ENCODE data around the gene INPP1.

INPP1 gene

DNA sequence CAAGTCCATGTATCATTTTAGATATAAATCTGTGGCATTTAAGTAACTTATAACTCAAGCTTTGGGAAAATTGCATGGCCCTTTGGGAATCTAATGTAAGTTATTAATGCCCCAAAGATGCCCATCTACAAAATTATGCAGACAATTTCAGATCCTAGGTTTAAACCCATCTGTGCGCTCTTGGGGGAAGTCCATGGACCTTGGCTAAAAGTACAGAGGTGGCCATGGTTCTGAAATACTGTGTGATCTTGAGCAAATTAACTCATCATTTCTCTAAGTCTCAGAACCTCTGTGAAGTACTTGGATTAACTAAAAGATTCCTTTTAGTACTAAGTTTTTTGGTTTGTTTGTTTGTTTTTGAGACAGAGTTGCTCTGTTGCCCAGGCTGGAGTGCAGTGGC lies 19.5 kb downstream of the INPP1 start:
- no peak for DNase-seq (ENCODE audit: low read depth)

DNA sequence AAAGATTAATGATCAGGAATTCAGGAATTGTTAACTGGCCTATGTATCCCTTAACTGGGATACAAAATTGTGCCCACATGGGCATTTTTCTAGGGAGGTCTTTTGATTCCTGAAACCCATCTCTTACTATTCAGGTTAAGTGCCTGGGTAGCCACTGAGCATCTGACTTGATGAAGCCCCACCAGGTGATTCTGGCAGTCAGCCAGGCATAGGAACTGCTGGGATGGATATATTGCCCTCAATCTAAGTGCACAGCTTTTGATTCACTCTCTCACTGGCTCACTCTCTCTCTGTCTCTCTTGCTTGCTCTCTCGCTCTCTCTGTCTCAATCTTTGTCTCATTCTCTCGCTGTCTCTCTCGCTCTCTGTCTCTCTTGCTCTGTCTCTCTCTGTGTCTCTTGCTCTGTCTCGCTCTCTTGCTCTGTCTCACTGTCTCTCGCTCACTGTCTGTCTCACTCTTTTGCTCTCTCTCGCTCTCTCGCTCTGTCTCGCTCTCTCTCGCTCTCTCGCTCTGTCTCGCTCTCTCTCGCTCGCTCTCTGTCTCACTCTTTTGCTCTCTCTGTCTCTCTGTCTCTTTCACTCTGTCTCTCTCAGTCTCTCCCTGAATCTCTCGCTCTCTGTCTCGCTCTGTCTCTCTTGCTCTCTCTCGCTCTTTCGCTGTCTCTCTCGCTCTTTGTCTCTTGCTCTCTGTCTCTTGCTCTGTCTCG lies 22.3 kb downstream of the INPP1 start:
- no peak for DNase-seq (ENCODE audit: low read depth)

DNA sequence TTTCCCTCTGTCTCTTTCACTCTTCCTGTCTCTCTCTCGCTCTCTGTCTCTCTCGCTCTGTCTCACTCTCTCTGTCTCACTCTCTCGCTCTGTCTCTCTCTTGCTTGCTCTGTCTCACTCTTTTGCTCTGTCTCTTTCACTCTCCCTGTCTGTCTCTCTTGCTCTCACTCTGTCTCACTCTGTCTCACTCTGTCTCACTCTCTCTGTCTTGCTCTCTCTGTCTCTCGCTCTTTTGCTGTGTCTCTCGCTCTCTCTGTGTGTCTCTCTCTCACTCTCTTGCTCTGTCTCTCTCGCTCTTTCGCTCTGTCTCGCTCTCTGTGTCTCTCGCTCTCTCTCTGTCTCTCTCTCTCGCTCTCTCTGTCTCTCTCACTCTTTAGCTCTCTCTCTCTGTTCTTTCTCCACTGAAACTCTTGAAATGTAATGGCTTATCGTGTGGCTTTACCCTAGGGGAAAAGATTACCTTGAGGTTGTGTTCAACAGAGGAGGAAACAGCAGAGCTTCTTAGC lies 22.9 kb downstream of the INPP1 start:
- no peak for DNase-seq (ENCODE audit: low read depth)

DNA sequence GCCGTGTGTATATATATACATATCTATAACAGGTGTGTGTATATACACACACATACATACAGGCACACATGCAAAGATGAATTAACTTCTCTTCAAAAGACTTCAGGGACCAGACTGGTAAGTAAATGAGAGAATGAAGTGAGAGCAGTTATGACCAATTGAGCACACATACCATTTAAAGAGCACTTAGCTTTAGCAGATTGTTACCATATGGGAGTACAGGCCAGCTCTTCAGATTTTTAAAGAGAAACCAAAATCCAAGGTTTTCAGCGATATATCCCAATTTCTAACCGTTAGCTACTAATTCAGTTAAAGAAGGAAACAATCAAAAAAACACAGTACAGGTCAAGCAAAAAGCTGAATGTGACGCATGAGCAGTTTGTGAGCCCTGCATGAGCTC lies 23.7 kb downstream of the INPP1 start:
- no peak for DNase-seq (ENCODE audit: low read depth)

DNA sequence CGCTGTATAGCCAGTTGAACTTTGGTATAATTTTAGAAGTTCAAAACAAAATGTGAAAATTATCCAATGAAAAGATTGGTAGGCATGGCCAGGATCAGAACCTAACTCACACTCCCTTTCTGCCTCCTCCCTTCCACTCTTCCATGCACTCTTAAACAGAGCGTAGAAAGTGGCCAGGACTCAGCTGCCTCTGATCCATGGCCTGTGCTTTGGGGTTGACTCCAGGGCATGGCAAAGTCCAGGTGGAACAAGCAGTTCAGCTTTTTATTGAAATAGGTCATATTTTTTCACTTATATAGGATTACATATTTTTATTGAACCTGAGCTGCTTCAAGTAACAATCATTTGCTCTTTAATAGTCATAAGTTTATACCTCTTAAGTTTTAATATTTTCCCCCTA lies 26.2 kb downstream of the INPP1 start:
- DNase-seq (ENCODE audit: low read depth) = no peak

DNA sequence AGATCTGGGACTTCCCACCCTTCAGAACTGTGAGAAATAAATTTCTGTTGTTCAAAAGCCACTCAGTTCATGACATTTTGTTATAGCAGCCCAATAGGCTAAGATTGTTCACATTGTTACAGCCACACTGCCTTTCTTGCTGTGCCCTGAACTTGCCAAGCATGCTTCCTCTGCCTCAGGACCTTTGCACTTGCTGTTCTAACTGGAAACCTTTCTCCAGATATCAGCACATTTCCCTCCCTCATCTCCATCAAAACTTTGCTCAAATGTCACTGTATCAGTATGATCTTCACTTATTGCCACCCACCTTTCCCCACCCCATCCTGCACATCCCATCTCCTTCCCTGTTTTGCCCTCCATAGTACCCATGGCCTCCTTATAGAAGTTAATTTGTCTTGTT lies 32.7 kb downstream of the INPP1 start:
- no peak for DNase-seq (ENCODE audit: low read depth)

DNA sequence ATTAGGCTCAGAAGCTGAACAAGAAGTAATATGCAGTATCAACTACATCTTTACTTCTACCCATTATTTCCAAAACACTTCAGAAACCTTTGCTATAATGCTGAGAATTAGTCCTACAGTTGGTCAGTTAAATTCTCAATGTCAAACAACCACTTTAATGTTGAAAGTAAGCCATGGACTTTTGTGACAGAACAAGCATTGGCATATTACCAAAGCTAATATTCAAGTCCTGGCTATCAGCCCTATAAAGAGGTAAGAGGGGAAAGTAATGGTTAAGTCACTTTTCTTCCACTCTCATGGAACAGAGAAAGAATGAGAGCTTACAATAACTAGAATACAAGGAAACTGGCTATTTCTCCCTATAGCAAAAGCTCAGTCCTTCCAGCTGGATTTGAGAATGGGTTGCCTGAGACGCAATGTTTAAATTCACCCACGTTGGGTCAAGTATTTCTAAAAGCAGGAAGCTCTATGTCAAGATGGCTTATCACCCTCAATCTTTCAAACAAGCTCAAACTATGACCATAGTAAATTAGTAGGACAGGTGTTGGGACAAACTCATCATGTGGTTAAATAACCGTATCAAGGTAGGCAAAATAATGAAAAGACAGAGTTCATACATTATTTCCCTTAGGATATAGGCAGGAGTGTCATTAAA lies 33.3 kb downstream of the INPP1 start:
- DNase-seq (ENCODE audit: low read depth) = no peak

DNA sequence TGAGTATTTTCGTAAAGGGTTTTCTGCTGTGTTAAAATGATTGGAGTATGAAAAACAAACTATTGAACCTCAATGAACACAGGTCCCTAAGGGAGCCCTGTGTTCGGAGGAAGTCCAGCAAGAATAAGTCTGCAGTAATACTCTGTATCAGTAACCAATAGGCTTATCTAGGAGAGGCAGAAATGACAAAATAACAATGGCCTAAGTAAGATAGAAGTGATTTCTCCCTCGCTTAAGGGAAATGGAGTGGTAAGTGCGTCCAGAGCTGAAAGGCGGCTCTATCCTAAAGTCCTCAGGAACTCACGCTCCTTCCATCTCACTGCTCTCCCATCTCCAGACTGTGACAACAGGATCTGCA lies 35.5 kb downstream of the INPP1 start:
- no peak for DNase-seq (ENCODE audit: low read depth)

DNA sequence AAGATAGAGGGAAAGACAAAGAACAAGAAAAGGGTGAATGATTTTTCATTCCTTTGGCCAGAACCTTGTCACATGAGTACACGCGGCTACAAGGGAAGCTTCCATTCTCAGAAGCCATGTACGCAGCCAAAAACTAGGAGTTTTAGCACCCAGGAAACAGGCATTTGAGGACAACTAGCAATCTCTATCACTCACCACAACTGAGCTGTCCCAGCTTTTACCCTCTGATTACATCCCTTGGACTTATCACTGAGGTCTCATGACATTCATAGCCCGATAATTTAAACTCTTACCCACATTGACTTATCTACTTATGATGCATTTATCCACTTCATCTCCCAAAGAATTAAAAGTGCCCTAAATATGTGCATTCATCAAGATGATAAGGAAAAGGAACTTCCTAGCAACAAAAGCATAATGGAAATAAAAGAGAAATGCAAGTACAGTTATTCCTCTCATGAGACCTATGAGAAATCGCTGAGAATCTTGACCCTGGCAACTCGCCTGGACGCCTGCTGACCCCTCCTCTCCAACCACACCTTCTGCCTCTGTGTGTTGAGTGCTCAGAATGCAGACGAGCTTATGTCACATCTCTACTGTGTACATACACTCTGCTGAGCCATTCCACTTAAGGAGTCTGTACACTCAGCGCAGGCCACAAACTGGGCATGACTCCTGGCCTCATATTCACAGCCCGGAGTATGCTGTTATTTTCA lies 36.0 kb downstream of the INPP1 start:
- peak; percentile 39 for DNase-seq (ENCODE audit: low read depth)

DNA sequence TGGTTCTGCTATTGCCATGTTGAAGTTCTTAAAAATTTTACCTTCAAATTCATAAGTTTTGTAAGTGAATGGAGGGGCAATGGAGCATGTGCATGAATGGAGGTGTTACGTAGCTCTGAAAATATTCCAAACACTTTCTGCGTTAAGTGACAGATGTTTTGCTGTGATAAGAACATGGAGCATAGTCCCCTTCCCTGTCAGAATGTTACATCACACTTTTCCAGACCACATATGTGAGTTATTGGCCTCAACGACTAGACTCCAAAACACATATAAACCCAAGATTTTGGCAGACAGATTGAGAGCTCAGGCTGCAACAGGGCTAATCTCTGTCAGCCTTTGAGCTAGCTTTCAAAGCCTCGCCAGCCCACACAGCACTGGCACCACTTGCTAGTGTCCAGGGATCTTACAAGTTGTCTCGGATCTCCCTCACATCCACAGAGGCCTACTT lies 37.6 kb downstream of the INPP1 start:
- no peak for DNase-seq (ENCODE audit: low read depth)

DNA sequence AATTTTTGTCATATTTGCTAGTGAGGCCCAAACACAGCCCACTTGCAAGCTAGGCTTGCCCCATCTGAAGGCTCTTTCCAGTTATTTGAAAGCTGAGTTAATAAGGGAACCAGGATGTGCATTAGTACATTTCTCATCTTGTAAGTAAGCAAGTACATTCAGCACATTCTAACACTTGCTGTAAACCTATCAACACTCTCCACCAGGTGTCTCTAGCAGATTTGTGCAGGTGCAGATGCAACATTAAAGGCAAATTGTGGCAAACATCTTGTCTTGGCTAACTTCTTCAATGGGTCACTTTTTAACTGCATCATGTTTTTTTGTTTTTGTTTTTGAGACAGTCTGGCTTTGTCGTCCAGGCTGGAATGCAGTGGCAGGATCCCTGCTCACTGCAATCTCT lies 39.5 kb downstream of the INPP1 start:
- DNase-seq (ENCODE audit: low read depth) = no peak

DNA sequence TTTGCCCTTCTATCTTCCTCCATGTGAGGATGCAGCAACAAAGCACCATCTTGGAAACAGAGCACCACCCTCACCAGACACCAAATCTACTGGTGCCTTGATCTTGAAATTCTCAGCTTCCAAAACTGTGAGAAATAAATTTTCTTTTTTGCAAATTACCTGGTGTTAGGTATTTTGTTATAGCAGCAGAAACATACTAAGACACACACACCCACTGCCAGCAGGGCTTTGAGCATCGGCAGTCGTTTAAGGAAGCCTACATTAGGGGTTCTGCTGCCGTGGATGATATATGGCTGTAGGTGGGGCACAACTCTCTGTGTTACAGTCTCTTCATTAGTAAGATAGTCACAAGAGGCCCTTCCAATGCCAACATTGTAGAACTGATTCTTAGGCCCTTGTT lies 44.0 kb downstream of the INPP1 start:
- DNase-seq (ENCODE audit: low read depth) = no peak

DNA sequence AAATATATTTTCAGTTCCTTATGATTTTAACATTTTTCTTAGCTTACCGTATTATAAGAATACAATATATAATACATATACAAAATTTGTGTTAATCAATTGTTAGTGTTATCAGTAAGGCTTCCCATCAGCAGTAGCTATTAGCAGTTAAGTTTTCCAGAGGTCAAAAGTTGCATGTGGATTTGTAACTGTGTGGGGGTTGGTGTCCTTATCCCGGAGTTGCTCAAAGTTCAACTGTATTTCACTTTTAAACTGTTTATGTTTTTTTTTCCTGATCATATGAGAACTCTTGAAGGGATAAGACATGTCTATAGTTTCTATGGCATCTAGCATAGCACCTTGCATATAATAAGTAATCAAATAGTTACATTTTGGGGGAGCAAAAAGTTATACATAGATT lies 52.9 kb downstream of the INPP1 start:
- no peak for DNase-seq (ENCODE audit: low read depth)

DNA sequence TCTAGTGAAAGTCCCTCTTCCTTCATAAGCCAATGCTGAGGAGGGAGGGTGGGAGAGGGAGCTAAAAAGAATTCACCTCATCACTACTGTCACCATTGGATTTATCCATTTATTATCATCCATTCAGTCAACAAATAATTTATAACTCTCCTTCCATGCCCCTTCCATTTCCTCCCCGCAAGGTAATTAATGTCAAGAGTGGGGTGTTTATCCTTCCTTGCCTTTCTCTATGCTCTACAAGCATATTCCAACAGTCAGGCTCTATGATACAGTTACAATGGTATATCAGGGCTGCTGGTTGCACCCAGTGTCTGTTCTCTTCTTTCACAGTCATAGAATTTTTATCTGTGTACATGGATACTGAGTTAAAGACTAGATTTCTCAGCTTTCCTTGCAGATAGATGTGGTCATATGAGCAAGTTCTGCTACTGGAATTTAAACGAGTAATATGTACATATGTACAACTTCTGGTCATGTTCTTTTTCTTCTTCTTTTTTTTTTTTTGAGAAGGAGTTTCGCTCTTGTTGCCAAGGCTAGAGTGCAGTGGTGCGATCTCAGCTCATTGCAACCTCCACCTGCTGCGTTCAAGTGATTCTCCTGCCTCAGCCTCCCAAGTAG lies 59.7 kb downstream of the INPP1 start:
- DNase-seq (ENCODE audit: low read depth) = no peak

DNA sequence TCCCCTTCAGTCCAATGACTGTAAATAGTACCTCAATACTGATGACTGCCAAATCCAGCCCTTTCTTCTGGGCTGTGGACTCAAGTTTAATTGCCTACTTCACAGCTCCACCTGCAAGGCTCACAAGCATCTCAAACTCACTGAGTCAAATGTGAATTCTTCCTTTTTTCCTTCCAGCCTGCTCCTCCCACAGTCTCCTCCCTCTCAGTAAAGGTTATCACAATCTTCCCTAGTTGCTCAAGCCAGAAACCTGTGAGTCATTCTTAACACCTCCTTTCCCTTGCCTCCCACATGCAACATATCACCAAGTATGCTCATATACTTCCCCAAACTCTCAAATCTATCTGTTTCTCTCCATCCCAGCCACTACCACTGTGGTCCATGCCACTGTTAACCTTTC lies 61.1 kb downstream of the INPP1 start:
- DNase-seq (ENCODE audit: low read depth) = peak; percentile 28

DNA sequence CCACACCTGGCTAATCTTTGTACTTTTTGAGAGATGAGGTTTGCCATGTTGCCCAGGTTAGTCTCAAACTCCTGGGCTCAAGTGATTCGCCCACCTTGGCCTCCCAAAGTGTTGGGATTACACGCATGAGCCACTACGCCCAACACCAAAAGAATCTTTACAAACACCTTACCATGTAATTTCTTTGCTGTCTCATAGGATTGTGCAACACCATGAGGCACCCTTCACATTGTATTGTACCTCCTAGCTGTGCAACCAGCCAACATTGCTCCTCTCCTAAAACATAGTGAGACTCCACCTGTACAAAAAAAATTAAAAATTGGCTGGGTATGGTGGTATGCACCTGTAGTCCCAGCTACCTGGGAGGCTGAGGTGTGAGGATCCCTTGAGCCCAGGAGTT lies 61.7 kb downstream of the INPP1 start:
- no peak for DNase-seq (ENCODE audit: low read depth)

DNA sequence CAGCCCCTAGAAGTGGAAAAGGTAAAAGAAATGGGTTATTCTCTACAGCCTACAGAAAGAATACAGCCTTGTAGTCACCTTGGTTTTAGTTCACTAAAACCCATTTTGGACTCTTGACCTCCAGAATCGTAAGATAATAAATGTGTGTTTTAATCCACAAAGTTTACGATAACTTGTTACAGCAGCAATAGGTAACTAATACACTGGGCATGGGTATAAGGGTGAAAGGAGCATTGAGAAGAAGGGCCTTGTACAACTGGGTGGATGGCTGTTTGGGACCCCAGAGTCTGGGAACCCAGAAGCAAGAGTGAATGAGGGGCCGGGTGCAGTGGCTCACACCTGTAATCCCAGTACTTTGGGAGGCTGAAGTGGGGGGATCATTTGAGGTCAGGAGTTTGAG lies 62.6 kb downstream of the INPP1 start:
- no peak for DNase-seq (ENCODE audit: low read depth)

DNA sequence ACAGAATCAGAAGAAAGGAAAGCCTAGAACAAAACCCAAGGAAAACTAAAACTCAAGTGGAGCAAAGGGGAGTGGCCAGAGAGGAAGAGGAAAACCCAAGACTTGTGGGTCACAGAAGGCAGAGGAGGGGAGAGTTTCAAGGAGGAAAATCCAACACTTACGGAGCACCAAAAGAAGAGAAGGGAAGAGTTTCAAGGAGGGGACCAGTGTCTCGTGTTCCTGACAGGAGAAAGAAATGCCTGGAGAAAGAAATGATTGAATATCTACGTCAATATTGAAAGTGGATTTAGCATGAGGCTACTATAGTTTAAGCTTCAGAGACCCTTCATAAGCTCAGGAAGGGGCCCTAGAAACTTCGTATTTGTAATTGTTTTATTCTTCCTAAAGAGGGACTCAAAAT lies 63.4 kb downstream of the INPP1 start:
- no peak for DNase-seq (ENCODE audit: low read depth)

DNA sequence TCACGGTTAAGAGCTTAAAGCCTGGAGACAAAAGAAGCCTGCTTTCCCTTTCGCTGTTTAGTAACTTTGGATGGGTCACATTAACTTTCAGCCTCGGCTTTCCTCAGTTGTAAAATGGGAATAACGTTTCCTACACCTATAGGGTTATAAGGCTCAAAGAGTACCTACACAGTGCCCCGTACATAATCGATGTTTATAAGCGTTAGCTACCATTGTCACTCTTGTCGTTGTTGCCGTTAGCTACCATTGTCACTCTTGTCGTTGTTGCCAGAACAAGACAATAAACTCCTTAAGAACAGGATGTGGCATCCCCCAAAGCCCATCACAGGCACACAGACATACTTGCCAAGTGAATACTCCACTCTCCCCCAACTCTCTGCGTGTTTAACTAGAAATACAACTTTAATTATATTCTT lies 63.9 kb downstream of the INPP1 start:
- DNase-seq (ENCODE audit: low read depth) = no peak

DNA sequence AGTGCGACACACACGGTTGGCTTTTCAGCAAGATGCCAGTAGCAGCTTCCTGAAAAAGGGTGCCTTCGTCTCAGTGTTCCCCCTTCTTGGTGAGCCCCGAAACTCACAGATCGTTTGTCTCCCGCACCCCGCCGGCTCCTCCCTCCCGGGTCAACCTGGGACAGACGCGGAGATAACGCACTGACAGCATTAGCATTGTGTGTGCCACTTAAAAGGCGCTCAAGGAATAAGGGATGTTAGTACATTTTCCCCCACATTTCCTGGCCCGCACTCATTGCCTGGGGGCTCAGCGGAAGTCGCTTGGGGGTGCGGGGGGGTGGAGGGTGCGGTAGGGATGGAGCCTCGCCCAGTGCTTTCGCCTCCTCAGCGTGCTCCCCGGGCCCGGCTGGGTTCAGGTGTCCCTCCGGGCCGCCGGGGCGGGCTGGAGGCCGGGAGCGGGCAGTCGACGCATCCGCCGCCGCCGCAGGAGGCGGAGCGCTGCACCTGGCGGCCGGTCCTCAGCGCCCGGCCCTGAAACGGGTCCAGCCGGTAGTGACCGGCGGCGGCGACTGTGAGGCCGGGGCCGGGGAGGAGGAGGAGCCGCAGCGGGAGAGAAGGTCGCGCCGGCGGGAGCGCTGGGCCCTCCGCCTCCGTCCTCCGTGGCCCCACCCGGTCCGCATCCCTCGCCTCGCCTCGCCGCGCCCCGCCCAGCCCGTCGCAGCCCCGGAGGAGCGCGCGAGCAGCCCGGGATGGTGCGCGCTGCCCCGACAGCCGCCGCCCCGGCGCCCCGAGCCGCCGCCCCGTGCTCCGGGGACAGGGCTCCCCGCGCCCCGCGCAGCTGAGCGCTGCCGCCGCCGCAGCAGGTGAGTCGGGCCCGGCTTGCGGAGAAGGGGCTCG lies 64.5 kb downstream of the INPP1 start, which contains the start of gene MFSD6:
MFSD6 (plus strand) TSS at position 694 of the 876 bp plus-strand sequence. CDS start 27,675 bp downstream, outside the sequence.
- DNase-seq (ENCODE audit: low read depth) = no peak

DNA sequence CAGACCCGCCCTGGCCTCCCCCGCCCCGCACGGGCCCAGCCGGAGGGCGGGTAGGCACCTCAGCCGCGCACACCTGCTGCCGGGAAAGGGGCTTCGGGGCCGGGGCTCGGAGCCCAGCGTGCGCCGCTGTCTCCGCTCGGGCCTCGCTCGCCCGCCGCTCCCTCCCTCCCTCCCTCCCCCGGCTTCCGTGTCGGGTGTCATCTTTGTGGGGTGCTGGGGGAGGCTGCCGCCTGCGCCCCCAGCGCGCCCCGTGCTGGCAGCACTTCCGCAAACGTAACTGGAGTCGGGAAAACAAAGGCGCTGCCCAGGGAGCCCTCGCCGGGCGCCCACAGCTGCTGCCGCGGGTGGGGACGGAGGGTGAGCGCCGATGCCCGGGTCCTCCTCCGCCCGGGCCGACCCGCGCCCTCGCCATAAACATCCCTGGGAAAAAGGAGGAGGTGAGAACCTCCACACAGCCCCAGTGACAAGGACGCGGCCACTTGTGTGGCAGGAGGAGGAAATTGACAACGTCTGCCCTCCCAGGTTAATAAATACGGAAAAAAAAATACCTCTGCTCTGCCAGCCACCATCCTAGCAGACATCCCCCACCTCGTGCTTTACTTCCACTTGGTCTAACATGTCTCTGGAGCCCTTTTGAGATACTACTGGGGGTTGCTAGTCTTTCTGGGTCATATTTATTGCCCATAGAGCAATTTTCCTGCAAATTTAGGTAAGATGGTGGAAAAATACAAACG lies 65.3 kb downstream of the INPP1 start:
- DNase-seq (ENCODE audit: low read depth) = no peak

Data from HS-5 (cell line).